A673 (cell line): Measurements from ENCODE around the gene NUMA1. TPM values are rescaled to one million over a fixed set of nuclear protein-coding genes. Genes with fewer than 3 reads are reported as not detected.

Experiments used
- BruUV-seq: library from RNA; stranded (reverse); fragments of 400-500 nt; replicated peaks from 2 replicates; lab custom pipeline; 2021; lab: Mats Ljungman, UMichigan
- CTCF ChIA-PET: fragments of 300-600 bp; sonication (Branson Sonifier 250); formaldehyde crosslinking; loops from one replicate; lab custom pipeline; 2022; ENCODE audit warnings: antibody characterized with exemption; lab: Charles Lee
- POLR2A ChIA-PET: fragments of 300-600 bp; sonication (Branson Sonifier 250); formaldehyde crosslinking; loops from one replicate; lab custom pipeline; 2022; ENCODE audit warnings: antibody characterized with exemption; ENCODE audit not compliant: low non-redundant PET; lab: Charles Lee
- DNase-seq: peaks from one replicate; pipeline ENCODE4 v3.0.0-alpha.2; 2015; ENCODE audit warnings: low spot score
- H3K27ac ChIP-seq: fragments of 200-600 bp; sonication (generic); 2 replicates; pipeline ENCODE4 v1.5.1; 2016; ENCODE audit warnings: mixed run types, low read depth, mild to moderate bottlenecking, mixed read lengths, antibody characterized with exemption, low read length; ENCODE audit not compliant: poor library complexity, severe bottlenecking
- H3K27me3 ChIP-seq: fragments of 200-600 bp; sonication (generic); replicated peaks from 2 replicates; pipeline ENCODE4 v1.6.1; 2017; ENCODE audit warnings: mixed run types, low read depth, mild to moderate bottlenecking, mixed read lengths, antibody characterized with exemption, low read length; ENCODE audit not compliant: insufficient read depth, poor library complexity
- H3K36me3 ChIP-seq: fragments of 200-600 bp; sonication (generic); 2 replicates; pipeline ENCODE4 v1.6.1; 2016; ENCODE audit warnings: mixed run types, mild to moderate bottlenecking, mixed read lengths, antibody characterized with exemption, low read length; ENCODE audit not compliant: insufficient read depth, poor library complexity, severe bottlenecking
- H3K4me1 ChIP-seq: fragments of 200-600 bp; sonication (generic); 2 replicates; pipeline ENCODE4 v1.6.1; 2017; ENCODE audit warnings: mixed run types, mild to moderate bottlenecking, mixed read lengths, antibody characterized with exemption, low read length; ENCODE audit not compliant: insufficient read depth, poor library complexity, severe bottlenecking
- H3K4me3 ChIP-seq: fragments of 200-600 bp; sonication (generic); 2 replicates; pipeline ENCODE4 v1.5.1; 2016; ENCODE audit warnings: low read depth, mixed run types, mild to moderate bottlenecking, mixed read lengths, low read length; ENCODE audit not compliant: poor library complexity, severe bottlenecking
- H3K9me3 ChIP-seq: fragments of 200-600 bp; sonication (generic); 2 replicates; pipeline ENCODE4 v1.6.1; 2016; ENCODE audit warnings: mixed run types, low read depth, mild to moderate bottlenecking, mixed read lengths, antibody characterized with exemption, low read length; ENCODE audit not compliant: poor library complexity, severe bottlenecking
- CTCF ChIP-seq: fragments of 300-800, 200-600 bp; sonication (generic); conservative IDR thresholded peaks from 2 replicates; pipeline ENCODE4 v1.5.1; 2017; ENCODE audit warnings: low read depth, mild to moderate bottlenecking, antibody characterized with exemption, low read length, moderate library complexity, mixed read lengths
- EZH2 ChIP-seq: fragments of 200-600 bp; sonication (generic); IDR thresholded peaks from 2 replicates; pipeline ENCODE4 v1.6.1; 2017; ENCODE audit warnings: borderline replicate concordance, low read depth, mild to moderate bottlenecking, mixed read lengths, antibody characterized with exemption, low read length; ENCODE audit not compliant: poor library complexity, severe bottlenecking
- intact Hi-C: fragments of 100-400 bp; cut with micrococcal nuclease; formaldehyde crosslinking; loops from one replicate; pipeline ENCODE4 v1.10.0; 2022; ENCODE audit not compliant: unreplicated experiment
- total RNA-seq: library from RNA; stranded (reverse); gene quantifications from 2 replicates; pipeline ENCODE4 v1.2.3, GENCODE V29; 2021

The NUMA1 gene
- total RNA-seq, 1 experiment from 2014 or later: 216 TPM

- H3K27ac ChIP-seq: no peak overlapping the region
- H3K9me3 ChIP-seq: no peaks in the 10 kb centered on the region
- CTCF ChIA-PET: interaction anchor here (0.6 kb wide), 1 partner anchor 658 kb away, joined by 5 read pairs; no protein-coding TSS in a partner anchor
- intact Hi-C loops: no loop called here
- BruUV-seq: no TSS peak
- H3K27me3 ChIP-seq: no peaks in the 10 kb centered on the region
- H3K4me1 ChIP-seq: peaks cover 17% of the 10 kb centered on the region
- H3K4me3 ChIP-seq: no peak overlapping the region
- TF ChIP-seq CTCF: no peak
- no peak for TF ChIP-seq EZH2
- no peak for DNase-seq
- POLR2A ChIA-PET: no interaction called here
- H3K36me3 ChIP-seq: peaks cover 21% of the 10 kb centered on the region
Observed at GRCh38 chr11:72066855-72067254, 13.5 kb downstream of the NUMA1 start.

DNA sequence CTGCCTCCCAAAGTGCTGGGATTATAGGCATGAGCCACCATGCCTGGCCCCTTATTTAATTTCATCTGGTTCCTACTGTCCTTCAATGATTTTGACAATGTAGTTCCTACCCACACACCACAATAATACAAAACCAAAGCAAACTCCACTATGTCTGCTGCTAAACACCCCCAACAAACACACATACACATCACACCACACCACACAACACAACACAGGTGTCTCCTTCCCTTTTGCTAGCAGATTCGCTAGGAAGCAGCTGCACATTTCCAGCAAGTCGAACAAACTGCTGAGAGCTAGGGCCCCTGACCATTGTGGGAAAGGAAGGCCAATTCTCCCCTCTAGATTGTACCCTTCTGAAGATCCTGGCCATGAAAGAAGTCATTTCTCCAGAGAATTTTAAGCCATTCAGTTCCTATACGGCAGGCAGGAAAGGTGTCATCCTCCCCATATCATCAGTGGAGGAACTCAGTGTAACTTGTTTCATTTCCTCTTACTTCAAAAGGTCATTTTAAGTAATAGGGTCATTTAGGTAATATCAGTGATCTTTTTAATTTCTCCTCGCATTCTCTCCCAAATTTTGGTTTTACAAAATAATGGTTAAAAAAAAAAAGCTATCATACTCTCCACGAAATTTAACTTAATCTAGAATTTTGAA, 18.5 kb downstream of the NUMA1 start:
- no TSS peak for BruUV-seq
- intact Hi-C loops: no loop called here
- ChIA-PET CTCF (no interaction called here), POLR2A (interaction anchor here (0.6 kb wide), 1 partner anchor 75 kb away, joined by 3 read pairs; no protein-coding TSS in a partner anchor)
- Histone ChIP-seq H3K36me3 (peaks cover 17% of the 10 kb centered on the region), H3K9me3 (no peaks in the 10 kb centered on the region), H3K27me3 (no peaks in the 10 kb centered on the region), H3K4me1 (peaks cover 5% of the 10 kb centered on the region), H3K4me3 (no peak overlapping the region), H3K27ac (no peak overlapping the region)
- DNase-seq: no peak
- no peak for TF ChIP-seq EZH2
- TF ChIP-seq CTCF: no peak

DNA sequence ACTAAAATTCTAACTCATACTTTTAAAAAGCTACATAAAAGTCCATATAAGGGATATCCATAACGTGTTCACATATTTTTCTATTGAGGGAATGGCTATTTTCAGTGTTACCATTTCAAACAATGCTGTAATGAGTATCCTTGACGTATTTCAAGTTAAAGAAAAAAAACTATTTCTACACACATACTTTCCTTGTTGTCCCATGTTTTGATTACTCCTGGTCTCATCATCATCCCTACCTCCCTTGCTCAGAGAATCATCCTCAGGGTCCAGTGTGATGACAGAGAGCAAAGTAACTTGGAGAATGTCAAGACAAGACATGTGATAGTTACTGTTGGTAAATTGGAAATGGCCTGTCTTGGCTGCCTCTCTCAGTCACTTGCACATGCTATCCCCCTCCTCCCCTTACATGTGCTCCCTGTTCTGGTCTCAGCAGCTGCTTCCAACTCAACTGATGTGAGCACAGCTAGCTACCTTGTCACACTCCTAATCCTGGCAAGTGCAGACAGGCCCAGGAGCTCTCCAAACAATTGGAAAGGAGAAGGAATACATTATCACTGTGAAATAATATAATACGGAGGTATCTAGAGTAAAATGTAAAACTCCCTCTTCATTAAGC, 21.8 kb downstream of the NUMA1 start:
- CTCF ChIA-PET: interaction anchor here (0.6 kb wide), 1 partner anchor 13 kb away, joined by 3 read pairs; no protein-coding TSS in a partner anchor
- Histone ChIP-seq H3K9me3 (no peaks in the 10 kb centered on the region), H3K4me1 (peaks cover 5% of the 10 kb centered on the region), H3K27me3 (no peaks in the 10 kb centered on the region), H3K27ac (no peak overlapping the region), H3K36me3 (peaks cover 3% of the 10 kb centered on the region), H3K4me3 (no peak overlapping the region)
- POLR2A ChIA-PET: no interaction called here
- TF ChIP-seq EZH2 (no peak), CTCF (no peak)
- intact Hi-C loops: no loop called here
- no peak for DNase-seq
- BruUV-seq: no TSS peak
